Activated CD4-positive, CD25-positive, alpha-beta regulatory T cell treated with anti-CD3 and anti-CD28 coated beads, Interleukin-2, amount 50 U/mL, for 24 hours (primary cell): Measurements from ENCODE around the gene LMF2.
"Not testable (repeated sequence)": the region's sequence is repeated elsewhere in the genome, so short reads cannot be mapped to it uniquely, and the experiment has no call there.

Experiments used
- ATAC-seq, 2 donors: fragments of 150-1000 bp; cut with Tn5 transposase; one replicate each; pipeline ENCODE4 v1.10.0; 2021; ENCODE audit warnings: mild to moderate bottlenecking in 1 of 2, moderate library complexity in 1 of 2

Gene LMF2

DNA sequence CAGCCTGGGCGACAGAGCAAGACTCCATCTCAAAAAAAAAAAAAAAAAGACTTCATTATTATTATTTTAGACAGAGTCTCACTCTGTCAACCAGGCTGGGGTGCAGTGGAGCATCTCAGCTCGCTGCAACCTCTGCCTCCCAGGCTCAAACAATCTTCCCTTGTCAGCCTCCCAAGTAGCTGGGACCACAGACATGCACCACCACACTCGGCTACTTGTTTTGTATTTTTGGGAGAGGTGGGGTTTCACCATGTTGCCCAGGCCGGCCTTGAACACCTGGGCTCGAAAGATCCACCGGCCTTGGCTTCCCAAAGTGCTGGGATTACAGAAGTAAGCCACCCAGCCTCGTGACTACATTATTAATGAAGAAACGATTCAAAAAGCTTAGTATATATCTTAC is 27.6 kb upstream of the LMF2 start:
- no peak for ATAC-seq

DNA sequence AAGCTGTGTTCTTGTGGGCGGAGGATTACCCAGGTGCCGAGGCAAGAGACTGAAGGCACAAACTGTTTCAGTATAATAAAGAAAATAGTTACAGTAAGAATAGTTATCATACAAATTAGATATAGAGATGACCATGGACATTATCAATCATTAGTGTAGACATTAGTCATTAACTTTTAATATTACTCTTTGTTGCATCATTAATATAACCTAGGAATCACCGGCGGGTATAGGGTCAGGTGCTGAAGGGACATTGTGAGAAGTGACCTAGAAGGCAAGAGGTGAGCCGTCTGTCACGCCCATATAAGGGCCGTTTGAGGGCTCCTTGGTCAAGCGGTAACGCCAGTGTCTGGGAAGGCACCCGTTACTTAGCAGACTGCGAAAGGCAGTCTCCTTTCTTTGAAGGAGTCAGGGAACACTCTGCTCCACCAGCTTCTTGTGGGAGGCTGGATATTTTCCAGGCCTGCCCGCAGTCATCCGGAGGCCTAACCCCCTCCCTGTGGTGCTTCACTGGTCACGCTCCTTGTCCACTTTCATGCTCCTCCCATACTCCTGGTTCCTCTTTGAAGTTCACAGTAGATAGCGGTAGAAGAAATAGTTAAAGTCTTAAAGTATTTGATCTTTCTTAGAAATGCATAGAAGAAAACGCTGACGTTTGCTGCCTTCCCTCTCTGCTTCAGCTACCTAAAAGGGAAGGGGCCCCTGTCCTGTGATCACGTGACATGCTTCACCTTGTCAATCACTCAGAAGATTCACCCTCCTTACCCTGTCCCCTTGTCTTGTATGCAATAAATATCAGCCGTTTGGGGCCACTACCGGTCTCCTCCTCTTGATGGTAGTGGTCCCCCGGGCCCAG is 26.6 kb upstream of the LMF2 start:
- not testable (repeated sequence) for ATAC-seq

DNA sequence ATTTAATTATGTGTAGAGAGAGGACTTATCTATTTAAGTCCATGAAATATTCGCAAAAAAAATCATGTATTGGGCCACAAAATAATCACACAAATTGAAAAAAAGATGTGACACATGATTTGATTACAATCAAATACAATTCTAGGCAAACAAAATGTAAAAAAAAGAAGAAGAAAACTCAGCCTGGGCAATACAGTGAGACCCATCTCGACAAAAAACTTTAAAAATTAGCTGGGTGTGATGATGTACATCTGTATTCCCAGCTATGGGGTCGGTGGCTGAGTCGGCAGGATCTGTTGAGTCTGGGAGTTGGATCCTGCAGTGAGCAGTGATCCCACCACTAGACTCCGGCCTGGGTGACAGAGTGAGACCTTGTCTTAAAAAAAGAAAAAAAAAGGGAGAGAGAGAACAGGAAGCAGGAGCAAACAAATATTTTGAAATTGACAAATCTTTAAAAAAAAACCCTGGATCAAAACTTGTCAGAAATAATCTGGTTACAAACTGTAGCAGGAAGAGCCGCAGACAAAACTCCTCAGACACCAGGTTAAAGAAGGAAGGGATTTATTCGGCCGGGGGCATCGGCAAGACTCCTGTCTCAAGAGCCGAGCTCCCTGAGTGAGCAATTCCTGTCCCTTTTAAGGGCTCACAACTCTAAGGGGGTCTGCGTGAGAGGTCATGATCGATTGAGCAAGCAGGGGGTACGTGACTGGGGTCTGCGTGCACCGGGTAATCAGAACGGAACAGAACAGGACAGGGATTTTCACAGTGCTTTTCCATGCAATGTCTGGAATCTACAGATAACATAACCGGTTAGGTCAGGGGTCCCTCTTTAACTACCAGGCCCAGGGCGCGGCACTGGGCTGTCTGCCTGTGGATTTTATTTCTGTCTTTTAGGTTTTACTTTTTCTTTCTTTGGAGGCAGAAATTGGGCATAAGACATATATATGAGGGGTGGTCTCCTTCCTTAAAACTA is 25.6 kb upstream of the LMF2 start:
- no peak for ATAC-seq

DNA sequence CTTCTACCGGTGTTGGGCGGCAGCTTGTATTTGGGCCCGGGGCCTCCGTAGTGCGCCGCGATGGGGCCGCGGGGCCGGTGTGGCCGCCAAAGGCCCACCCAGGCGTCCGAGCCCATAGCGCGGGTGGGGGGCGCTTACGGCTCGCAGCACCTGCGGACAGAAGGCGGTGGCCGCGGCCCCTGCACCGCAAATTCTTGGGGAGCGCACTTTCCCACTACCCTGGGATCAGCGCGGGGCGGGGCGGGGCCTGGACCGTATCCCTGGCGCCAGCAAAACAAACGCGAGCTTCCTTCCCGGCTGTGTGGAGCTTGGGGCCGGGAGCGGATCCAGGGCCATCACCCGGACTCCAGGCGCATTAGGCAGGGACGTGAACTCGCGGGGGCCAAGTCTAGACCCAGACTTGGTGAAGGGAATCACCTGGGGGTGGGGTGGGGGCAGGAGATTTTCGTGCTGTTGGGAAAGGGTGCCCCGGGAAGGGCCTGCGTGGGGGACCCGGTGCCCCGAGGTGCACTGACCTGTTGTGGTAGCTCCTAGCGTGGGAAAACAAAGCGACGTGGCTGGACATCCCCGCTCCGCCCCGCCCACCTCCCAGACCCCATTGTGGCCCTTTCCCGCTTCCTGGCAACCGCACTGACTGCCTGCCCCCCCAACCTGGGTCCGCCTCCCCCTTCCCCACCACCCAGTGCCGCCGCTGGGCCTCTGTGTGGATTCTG is 24.6 kb upstream of the LMF2 start:
- no peak for ATAC-seq

DNA sequence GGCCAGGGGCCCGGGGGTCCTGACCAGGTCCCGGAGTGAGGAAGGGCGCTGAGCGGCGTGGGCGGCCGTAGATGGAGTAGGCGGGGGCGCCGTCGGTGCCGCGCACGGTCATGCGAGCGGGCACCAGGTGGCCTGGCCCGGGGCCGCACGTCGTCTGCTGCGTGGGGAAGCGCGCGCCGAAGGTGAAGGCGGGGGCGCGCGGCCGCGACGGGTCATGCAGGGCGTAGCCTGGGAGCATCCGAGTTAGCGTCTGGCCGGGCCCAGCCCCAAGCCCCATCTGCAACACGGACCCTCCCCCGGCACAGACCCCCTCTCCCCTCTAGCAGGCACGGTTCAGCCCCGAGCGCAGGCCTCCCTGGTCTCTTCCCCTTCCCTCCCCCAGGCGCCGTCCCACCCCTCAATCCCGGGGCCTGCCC is 24.1 kb upstream of the LMF2 start:
- peak; percentile 49 to 53 for ATAC-seq

DNA sequence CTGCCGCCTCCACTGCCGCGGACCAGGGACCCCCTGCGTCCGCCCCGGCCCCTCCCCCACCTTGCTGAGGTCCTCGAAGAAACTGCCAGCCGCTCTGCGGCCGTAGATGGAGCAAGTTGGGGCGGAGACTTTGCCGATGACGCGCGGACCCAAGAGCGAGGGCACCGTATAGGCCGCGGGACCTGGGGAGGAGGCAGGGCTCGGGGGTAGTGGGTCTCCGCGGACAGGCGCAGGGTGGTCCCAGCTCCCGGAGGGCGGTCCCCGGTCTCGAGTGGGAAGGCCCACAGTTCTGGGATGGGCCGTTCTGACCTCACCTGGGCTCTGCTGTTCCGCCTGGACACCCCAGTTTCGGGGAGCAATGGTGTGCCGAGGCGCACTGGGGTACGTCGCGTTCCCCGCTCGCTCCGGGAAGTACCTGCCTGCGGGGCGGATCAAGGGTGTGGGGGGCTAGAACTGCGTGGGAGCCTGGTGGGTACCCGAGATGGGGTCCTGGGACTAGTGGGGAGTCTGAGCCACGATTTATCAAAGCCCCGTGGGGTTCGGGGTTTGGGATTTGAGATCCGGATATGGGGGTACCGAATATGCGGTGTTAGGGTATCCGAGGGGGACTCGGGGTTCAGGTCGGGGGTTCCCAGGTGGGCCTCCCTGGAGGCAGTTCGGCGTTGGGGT is 23.5 kb upstream of the LMF2 start:
- ATAC-seq: peak; percentile 46 to 55

DNA sequence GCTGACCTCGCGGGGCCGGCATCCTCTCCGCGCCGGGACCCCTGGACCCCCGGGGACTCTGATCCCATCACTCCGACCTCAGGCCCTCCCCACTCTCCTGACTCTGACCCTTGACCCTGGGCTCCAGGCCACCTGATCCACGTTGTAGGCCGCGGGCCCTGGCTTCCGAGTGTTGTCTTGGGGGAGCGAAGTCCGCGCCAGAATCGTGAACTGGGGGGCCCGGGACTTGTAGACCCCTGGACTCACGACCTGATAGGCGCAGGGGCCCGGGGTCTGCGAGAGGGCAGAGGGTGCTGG is 23.0 kb upstream of the LMF2 start:
- ATAC-seq: peak in 1 of 2 donors; percentile 1

DNA sequence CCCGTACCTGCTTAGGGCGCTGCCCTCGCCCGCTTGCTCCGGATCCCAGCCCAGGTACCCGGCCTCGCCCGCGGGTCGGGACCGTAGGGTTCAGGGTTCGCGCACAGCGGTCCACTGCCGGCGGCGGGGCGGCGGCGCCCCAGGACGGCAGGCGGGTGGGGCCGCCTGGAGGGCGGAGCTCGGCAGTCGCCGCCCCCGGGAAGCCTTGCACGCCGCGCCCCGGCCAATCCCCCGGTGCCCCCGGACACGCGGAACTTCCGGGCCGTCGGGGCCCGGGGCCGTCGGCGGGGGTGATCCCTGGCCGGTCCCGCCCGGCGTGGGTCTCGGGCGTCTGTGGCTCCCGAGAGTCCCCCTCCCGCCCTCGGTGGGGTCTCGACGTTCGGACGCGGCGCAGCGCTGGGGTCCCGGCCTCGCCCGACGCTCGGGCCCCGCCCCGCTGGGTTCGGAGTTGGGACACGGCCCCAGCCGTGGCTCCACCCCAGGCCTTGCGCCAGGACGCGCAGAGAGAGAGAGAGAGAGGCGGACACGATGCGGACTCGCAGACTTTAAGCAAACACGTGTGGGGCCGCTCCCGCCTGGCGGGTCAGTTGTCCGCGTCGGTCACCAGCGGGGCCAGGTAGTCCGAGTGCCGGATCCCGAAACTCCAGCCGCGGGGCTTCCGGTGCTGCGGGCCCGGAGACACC is 22.5 kb upstream of the LMF2 start, which contains the start of gene TYMP:
Gene TYMP, minus strand, starts transcription at position 116 of the 683 bp plus-strand sequence. CDS start 303 bp downstream, outside the sequence.
- ATAC-seq: peak; percentile 18 to 26

DNA sequence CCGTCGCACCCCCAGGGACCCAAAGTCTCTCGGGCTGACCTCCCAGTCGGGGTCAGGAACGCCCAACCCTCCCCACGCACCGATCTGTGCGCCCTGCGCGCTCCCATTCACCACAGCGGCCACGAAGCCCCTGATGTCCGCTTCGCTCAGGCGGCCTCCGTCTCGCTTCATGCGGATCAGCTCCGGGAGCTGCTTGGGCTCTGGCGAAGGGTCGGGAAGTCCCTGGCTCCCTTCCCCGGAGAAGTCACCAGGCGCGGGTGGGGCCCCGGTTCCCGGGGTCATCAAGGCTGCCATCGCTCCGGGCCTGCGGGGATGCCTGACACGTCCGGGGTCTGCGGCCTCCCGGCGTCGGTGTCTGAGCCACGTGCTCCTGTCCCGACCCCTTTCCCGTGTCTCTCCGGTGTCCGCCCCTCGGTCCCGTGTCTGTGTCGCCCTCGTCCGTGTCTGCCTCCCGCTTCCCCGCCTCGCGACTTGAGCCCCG is 22.0 kb upstream of the LMF2 start:
- no peak for ATAC-seq

DNA sequence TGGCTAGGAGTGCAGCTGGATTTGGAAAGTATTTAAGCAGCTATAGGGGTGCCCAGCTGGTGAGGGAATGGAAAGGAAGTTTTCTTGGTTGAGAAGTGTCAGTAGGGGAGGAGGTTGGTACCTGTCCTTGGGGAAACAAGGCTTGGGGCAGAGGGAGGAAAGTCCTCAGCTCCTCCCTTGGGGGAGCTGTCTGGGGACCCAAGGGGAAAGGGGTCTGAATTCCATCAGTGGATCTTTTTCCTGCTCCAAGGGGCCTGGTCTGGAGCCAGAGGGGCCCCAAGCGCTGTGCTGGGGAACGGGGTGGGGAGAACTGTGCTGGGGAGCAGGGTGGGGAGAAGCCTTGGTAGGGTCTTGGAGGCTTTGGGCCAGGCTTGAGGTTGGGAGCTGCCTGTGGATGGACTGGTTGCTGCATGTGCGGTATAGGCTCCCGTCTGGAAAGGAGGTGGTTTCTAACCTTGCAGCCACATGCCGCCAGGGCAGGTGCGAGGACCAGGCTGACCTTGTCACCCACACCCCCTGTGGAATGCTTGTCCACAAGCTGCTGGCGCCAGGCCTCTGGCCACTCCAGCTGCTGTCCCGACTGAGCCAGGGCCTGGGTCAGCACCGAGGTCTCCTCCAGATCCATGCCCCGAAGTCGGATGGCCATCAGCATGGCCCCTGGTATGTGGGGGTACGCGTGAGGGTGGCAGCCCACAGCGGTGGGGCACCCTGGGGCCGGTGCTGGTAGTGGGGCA is 21.3 kb upstream of the LMF2 start:
- ATAC-seq: no peak

DNA sequence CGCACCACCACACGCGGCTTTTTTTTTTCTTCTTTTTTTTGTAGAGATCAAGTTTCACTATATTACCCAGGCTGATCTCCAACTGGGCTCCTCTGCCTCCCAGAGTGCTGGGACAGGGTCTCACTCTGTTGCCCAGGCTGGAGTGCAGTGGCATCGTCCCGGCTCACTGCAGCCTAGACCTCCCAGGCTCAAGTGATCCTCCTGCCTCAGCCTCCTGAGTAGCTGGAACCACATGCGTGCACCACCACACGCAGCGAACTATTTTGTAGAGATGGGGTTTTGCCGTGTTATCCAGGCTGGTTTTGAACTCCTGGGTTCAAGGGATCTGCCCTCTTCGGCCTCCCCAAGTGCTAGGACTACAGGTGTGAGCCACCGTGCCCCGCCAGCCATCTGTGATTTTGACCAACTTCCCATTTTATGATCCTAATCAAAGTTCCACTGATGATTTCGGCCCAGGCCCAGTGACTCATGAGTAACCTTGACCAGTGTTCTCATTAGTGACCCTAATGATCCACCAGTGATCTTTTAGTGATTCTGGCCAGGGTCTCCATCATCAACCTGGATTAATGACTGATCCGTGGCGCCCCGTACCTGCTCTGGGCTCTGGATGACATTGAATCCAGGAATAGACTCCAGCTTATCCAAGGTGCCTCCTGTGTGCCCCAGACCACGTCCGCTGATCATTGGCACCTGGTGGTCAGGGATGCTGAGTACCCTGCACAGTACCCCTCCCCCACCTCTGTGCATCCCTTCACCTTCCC is 20.6 kb upstream of the LMF2 start:
- no peak for ATAC-seq

DNA sequence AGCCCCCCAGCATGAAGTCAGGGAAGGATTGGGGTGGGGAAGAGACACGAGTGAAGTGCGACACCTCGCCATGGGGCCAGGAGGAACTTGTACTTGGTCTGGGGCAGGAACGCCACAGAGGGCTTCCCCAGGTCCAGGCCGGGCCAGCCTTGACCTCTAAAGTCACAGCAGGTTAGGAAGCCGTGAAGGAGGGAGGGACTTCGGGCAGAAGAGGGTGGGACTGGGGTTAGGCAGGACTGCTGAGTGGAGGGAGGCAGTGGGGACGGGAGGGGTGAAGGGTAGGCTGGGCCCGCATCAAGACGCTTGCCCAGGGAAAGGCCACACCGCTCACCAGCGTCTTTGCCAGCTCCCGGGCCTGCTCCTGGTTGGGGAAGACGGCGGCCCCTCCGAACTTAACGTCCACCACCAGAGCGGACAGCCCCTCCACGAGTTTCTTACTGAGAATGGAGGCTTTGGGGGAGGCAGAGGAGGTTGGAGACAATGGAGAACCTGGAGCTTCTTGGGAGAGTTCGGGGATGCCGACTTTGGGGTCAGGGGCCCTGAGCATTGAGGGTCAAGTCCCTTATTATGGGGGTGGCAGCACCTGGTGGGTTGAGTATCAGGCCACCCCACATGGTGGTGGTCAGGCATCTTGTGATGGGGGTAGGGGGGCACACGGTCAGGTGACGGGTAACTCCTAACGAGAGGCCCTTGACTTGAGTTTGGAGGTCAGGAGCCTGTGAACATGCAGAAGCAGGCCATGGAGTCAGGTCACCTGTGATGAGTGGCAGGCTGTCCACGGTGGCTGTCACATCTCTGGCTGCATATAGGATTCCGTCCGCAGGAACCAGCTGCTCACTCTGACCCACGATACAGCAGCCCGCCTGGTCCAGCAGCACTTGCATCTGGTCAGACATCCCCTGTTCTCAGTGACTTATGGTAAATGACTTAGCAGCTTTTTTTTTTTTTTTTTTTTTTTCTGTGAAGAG is 19.6 kb upstream of the LMF2 start:
- peak in 1 of 2 donors; percentile 3 for ATAC-seq

DNA sequence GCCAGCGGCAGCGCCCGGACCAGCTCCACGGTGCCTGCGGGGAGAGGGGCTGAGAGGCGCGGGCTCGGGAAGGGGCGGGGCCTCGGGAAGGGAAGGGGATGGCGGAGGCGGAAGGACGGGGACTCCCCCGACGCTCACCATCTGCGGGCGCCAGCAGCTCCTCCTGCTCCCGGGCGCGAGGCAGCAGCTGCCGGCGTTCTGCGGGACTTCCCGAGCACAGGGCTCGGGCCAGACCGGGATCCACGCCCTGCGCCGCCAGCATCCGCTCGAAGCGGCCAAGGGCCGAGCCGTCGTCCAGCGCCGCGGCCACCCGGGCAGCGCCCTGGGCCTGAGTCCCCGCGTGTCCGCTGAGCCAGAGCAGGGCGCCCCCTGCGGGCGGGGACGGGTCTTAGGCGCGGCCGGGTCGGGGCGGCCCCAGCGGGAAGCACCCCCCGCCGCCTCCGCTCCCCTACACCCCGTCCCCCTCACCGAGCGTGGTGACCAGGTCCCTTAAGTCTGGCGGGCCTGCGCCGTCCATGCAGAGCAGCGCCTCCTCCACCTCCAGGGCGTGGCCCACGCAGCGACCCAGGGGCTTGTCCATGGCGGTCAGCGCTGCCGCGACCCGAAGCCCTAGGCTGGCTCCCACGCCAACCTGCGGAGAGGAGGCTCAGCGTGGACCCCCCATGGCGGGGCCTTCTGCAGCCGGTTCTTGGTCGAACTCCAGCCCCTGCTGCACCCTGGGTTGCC is 18.8 kb upstream of the LMF2 start:
- ATAC-seq: peak; percentile 28 to 33

DNA sequence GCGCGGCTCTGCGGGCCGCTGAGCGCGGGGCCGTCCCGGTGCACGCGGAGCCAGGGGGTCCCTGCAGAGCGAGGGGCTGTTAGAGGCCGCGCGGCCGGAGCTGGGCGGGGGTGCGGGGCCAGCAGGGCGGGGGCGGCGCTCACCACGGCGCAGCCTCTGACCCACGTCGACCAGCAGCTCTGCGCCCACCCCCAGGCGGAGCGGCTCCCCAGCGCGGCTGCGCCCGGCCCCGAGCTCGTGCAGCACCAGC is 18.3 kb upstream of the LMF2 start:
- ATAC-seq: no peak

DNA sequence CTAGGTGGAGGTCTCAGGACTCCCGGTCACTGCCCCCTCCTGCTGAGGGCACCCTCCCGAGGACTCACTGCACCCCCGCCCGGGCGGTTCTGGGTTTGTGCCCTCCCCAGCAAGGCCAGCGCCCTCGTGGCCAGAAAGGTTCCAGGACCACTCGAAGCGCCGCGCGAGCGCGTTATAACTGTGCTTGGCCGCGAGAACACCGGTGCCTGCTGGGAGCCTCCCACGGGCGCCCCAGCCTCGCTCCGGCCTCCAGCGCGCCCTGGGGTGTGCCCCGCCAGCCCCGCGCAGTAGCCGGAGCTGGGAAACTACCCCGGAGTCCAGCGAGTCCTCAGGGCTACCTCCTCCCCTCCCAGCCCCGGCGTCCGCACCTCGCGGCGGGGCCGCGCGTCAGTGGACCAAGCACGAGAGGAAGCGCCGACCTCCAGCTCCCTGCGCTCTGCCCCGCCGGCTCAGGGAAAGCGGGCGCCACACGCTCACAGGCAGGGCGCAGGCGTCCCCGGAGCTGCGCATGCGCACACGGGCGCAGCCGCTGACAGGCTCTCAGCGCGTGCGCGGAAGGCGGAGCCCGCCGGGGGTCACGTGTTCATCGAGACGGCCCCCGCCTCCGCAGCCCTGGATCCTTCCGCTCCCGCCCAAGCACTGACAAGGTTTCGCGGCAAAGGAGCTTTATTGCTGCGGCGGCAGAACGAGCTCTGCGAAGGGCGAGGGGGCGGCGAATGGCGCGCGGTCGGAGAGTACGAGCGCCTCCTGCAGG is 17.8 kb upstream of the LMF2 start, which contains the start of gene SCO2:
Gene SCO2, minus strand, starts transcription at position 495 of the 754 bp plus-strand sequence. CDS start 1,187 bp downstream, outside the sequence.
- peak; percentile 53 to 58 for ATAC-seq

DNA sequence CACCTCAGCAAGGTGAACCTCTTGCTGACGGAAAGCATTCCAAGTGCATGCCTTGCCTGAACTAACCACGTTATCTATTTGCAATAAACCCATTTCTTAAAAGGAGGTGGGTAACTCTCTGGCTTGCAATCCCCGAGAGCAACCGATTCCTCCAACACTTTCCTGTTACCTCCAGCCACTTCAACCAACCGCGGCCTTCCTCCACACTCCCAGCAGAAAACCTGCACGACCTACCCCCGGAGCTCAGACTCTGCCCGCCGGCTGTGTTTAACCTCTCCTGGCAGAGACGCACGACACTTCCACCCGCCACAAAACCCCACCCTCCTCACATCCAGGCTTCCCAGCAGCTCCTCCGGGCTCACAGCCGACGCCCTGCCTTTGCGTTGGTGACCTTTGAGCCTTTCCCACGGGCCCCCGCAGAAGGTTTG is 17.2 kb upstream of the LMF2 start:
- no peak for ATAC-seq
